GM19238 (cell line): ENCODE data around the gene TIMP2.
A peak's percentile ranks its signal among the peaks of the same experiment; 100 is the strongest.
"Not testable (repeated sequence)": the region's sequence is repeated elsewhere in the genome, so short reads cannot be mapped to it uniquely, and the experiment has no call there.

Experiments
- DNase-seq: peaks from one replicate; pipeline ENCODE4 v3.0.0; 2011; ENCODE audit warnings: low spot score; ENCODE audit not compliant: insufficient read length

Gene TIMP2

DNA sequence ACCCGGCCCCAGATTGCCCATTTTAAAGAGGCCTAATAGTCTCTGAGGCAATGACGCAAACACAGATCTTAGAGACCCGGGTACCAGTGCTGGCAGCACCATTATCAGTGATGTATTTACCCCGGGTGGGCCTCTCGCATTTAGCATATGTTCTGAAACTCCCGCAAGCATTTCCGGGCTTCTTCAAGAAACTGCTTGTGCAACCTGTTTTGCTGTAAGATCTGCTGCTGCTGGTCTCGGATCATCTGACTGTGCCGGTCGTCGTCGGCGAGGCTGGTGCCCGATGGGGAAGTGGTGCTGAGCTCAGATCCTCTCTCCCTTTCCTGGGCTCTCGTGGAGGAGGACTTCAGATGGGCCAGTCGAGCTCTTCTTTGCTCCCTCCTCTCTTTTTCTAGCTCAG lies 34.7 kb downstream of the TIMP2 start:
- DNase-seq = peak; percentile 57

- not testable (repeated sequence) for DNase-seq
Measured at GRCh38 chr17:78890096-78890495, 35.1 kb downstream of the TIMP2 start.

DNA sequence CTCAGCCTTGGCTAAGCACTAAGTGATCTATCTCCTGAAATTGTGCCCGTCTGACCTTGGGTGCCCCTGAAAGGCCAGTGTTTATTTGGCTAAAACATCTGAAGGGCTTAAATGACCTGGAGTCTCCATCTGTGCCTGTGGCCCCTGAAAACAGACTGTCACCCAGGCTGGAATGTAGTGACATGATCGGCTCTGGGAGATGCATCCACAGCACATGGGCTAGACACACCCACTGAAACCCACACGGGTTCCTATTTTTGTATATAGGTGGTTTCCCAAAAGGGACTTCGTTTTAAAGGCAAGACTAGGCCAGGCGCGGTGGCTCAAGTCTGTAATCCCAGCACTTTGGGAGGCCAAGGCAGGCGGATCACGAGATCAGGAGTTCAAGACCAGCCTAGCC lies 35.7 kb downstream of the TIMP2 start:
- peak; percentile 58 for DNase-seq

- DNase-seq = no peak
Measured at GRCh38 chr17:78888941-78889518, 36.2 kb downstream of the TIMP2 start.

DNA sequence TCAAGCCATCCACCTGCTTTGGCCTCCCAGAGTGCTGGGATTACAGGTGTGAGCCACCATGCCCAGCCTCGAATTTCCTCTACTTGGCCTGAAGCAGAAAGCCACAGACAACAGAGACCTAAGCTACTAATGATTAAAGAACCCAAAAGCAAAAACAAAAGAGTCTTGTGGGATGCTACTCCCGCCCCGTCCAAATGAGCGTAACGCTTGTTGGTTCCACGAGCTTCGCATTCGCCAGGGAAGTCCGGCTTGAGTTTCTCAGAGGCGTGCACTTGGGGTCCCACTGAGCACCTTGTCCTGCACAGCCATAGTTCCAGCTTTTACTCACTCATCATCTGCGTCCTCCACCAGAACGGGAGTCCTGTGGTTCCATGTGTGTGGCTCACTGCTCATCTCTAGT lies 38.2 kb downstream of the TIMP2 start:
- no peak for DNase-seq

GRCh38 chr17:78885956-78886355 lies 39.2 kb downstream of the TIMP2 start:
- no peak for DNase-seq

DNA sequence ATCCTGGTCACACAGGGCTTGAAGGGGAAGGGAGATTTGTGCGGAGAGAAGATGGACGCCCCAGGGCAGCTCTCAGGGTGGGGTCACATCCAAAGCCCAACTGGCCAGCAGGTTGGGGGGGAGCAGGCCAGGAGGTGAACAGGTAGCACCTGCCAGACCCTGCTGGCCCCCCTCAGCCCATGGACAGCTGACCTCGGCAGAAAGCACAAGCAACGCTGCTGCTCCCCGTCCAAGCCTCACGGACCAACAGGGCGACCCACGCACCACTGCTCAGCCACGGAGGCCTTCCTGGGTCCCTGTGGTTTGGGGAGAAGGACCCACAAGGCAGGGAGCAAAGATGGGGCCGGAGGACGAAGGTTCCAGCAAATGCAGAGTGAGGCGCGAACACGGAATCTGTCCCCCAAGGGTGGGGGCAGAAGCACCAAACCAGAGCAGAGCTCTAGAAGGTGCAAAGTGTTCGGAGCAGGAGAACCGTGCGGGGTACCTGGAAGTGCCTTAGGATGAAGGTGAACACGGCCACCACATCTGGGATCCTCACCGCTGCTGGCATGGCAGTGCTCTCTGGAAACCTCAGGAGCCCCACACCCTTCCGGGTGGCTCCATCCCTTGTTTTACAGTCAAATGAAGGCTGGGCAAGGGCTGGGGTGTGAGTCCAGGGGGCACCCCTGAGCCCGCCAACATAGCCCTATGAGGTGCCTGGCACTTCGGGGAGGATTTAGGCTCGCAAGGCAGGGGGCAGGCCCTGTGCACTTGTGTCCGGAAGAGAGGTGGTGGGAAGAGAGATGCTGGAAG lies 40.1 kb downstream of the TIMP2 start:
- no peak for DNase-seq

- no peak for DNase-seq
Measured at GRCh38 chr17:78884148-78884825, 40.9 kb downstream of the TIMP2 start.

DNA sequence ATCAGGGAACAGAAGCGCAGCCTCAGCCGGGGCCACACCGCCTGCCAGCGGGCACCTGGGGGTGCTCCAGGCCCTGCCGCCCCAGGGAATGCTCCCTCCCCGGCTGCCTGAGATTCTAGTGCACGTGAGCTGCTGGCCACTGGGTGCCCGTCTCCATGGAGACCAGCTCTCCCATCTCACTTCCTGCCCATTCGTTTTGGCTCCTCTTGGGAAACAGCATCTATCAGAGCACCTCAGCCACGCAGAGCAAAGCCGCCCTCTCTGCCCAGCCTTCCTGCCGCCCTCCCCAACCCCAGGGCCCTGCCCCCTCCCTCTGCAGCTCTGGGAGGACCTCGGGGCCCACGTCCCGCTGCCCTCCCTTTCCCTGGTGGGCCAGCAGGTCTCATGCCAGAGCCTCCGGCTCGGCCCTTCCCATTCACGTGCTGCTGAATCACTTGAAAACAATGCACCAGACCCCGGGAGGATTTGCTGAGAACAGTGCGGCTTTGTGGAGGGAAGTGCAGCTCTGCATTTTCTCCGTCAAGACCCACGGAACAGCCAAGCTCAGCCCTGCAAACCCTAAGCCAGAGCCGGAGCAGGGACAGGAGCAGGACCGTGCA lies 41.6 kb downstream of the TIMP2 start:
- DNase-seq = no peak

- DNase-seq = no peak
Measured at GRCh38 chr17:78883089-78883532, 42.1 kb downstream of the TIMP2 start.

- no peak for DNase-seq
Measured at GRCh38 chr17:78882540-78883088, 42.6 kb downstream of the TIMP2 start.

- no peak for DNase-seq
Measured at GRCh38 chr17:78879635-78880186, 45.5 kb downstream of the TIMP2 start.

DNA sequence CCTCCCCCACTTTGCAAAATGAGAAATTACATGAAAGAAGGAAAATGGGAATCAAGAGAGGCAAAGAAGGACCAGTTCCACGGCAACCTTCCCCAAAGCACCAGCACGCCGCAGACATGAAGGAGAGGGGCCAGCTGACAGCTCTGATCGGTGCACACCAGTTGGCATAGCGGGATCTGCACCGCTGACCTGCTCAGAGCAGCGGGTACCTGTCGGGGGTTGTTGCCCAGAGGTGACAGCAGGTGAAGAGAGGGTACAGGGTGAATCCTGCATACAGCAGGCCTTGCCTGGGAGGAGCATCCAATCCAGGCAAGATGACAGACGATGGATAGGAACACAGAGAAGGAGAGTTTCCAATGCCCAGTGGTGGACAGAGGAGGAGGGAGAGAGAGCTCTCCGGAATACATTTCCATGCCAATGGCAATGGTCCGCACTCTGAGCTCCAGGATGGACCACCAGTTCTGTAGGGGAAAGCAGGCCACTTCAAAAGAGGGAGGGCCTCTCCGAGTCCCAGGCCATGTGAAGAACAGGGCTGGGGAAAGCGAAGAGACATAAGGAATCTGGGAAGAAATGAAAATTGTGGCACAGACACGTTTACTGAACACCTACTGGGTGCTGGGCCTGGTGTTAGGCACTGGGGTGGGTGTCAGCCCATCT lies 46.2 kb downstream of the TIMP2 start:
- no peak for DNase-seq

- no peak for DNase-seq
Measured at GRCh38 chr17:78878261-78878660, 46.9 kb downstream of the TIMP2 start.

DNA sequence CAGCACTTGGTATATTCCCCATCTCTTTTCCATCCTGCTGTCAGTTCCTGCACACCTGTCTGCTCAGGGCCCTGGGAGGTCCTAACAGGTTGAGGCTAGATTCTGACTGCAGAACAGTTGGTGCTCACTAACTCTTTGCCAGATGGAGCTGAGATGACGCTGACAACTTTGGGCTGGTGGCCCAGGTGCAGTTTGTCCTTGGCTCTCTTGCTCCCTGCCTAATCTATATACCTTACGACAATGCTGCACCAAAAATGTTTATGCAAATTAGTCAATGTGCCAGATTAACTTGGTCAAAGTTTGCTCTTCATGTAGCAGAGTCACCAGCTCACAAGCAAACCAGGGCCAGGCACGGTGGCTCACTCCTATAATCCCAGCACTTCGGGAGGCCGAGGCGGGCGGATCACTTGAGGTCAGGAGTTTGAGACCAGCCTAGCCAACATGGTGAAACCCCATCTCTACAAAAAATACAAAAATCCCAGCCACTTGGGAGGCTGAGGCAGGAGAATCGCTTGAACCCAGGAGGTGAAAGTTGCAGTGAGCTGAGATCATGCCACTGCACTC lies 48.2 kb downstream of the TIMP2 start:
- not testable (repeated sequence) for DNase-seq

GRCh38 chr17:78876094-78876597 lies 49.0 kb downstream of the TIMP2 start:
- DNase-seq = no peak

- DNase-seq = no peak
Measured at GRCh38 chr17:78875363-78876093, 49.7 kb downstream of the TIMP2 start.

GRCh38 chr17:78873519-78874340 lies 51.5 kb downstream of the TIMP2 start:
- DNase-seq = no peak

DNA sequence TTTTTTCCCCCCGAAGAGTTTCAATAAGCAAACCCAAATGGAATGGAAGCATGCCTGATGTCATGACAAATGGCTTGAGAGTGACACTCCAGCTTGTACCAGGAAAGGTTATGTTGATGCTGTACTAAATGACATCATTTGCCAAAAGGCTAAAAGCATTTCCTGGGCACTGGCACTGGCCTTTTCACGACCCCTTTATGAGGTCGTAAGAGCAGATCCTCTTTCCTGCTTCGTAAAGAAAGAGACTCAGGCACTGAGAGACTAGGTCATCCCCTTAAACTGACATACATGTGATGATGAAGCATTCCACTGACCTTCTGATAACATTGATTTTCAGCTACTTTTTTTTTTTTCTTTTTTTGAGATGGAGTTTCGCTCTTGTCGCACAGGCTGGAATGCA lies 52.7 kb downstream of the TIMP2 start:
- DNase-seq = no peak
